H9 (cell line): ENCODE results near the gene DGUOK. TPM values are rescaled to one million over a fixed set of nuclear protein-coding genes. Genes with fewer than 3 reads are reported as not detected.

Source experiments
- DNase-seq: peaks from one replicate; pipeline ENCODE4 v3.0.0-alpha.2; 2017
- H2AFZ ChIP-seq: one replicate; pipeline ENCODE4 v1.6.1; 2013; ENCODE audit warnings: mild to moderate bottlenecking, low read length, control low read depth, moderate library complexity
- H2AK5ac ChIP-seq: 2 replicates; pipeline ENCODE4 v1.6.1; 2013; ENCODE audit warnings: low read length, control low read depth, mixed read lengths; ENCODE audit not compliant: insufficient read length
- H2BK120ac ChIP-seq: one replicate; pipeline ENCODE4 v1.6.1; 2013; ENCODE audit warnings: low read depth, mild to moderate bottlenecking, low read length, control low read depth, inconsistent platforms; ENCODE audit not compliant: poor library complexity, severe bottlenecking
- H2BK12ac ChIP-seq: 2 replicates; pipeline ENCODE4 v1.6.1; 2013; ENCODE audit warnings: low read length, control low read depth, mixed read lengths, low read depth; ENCODE audit not compliant: insufficient read length
- H2BK15ac ChIP-seq: 2 replicates; pipeline ENCODE4 v1.6.1; 2013; ENCODE audit warnings: low read depth, low read length, control low read depth
- H2BK20ac ChIP-seq: one replicate; pipeline ENCODE4 v1.6.1; 2013; ENCODE audit warnings: low read depth, mild to moderate bottlenecking, low read length, control low read depth, inconsistent platforms; ENCODE audit not compliant: poor library complexity, severe bottlenecking
- H2BK5ac ChIP-seq: 2 replicates; pipeline ENCODE4 v1.6.1; 2013; ENCODE audit warnings: low read length, control low read depth, mixed read lengths; ENCODE audit not compliant: insufficient read length
- H3K14ac ChIP-seq: 2 replicates; pipeline ENCODE4 v1.6.1; 2013; ENCODE audit warnings: low read length, control low read depth; ENCODE audit not compliant: insufficient read depth
- H3K18ac ChIP-seq: 2 replicates; pipeline ENCODE4 v1.6.1; 2013; ENCODE audit warnings: low read depth, mild to moderate bottlenecking, mixed read lengths, low read length, control low read depth; ENCODE audit not compliant: insufficient read length
- H3K23ac ChIP-seq: 2 replicates; pipeline ENCODE4 v1.6.1; 2013; ENCODE audit warnings: low read length, control low read depth, mixed read lengths, low read depth; ENCODE audit not compliant: insufficient read length
- H3K23me2 ChIP-seq: 2 replicates; pipeline ENCODE4 v1.6.1; 2013; ENCODE audit warnings: low read depth, mild to moderate bottlenecking, mixed read lengths, low read length, control low read depth; ENCODE audit not compliant: insufficient read length, poor library complexity, severe bottlenecking
- H3K27ac ChIP-seq: 2 replicates; pipeline ENCODE4 v1.5.1; 2013; ENCODE audit warnings: low read length, control low read depth, mixed read lengths, low read depth; ENCODE audit not compliant: insufficient read length
- H3K27me3 ChIP-seq: 2 replicates; pipeline ENCODE4 v1.6.1; 2013; ENCODE audit warnings: low read length, control low read depth, inconsistent platforms; ENCODE audit not compliant: insufficient read depth
- H3K4ac ChIP-seq: 2 replicates; pipeline ENCODE4 v1.6.1; 2013; ENCODE audit warnings: low read depth, mild to moderate bottlenecking, control low read depth, inconsistent platforms, low read length, moderate library complexity
- H3K4me1 ChIP-seq: 2 replicates; pipeline ENCODE4 v1.6.1; 2013; ENCODE audit warnings: low read length, control low read depth, inconsistent platforms; ENCODE audit not compliant: insufficient read depth
- H3K4me2 ChIP-seq: 2 replicates; pipeline ENCODE4 v1.6.1; 2013; ENCODE audit warnings: low read length, control low read depth, mixed read lengths; ENCODE audit not compliant: insufficient read length, insufficient read depth
- H3K56ac ChIP-seq: 2 replicates; pipeline ENCODE4 v1.6.1; 2013; ENCODE audit warnings: low read depth, mild to moderate bottlenecking, mixed read lengths, low read length, control low read depth; ENCODE audit not compliant: insufficient read length
- H3K79me1 ChIP-seq: 2 replicates; pipeline ENCODE4 v1.6.1; 2013; ENCODE audit warnings: low read depth, mild to moderate bottlenecking, moderate library complexity, low read length, control low read depth, inconsistent platforms; ENCODE audit not compliant: insufficient read depth, poor library complexity, severe bottlenecking
- H3K79me2 ChIP-seq: 2 replicates; pipeline ENCODE4 v1.6.1; 2013; ENCODE audit warnings: low read length, control low read depth, inconsistent platforms; ENCODE audit not compliant: insufficient read depth
- H3K9ac ChIP-seq: 2 replicates; pipeline ENCODE4 v1.6.1; 2013; ENCODE audit warnings: low read length, control low read depth, mixed read lengths; ENCODE audit not compliant: insufficient read length; ENCODE audit errors: extremely low read depth
- H3K9me3 ChIP-seq: one replicate; pipeline ENCODE4 v1.6.1; 2013; ENCODE audit warnings: low read depth, low read length, inconsistent platforms; ENCODE audit not compliant: control insufficient read depth
- H3T11ph ChIP-seq: one replicate; pipeline ENCODE4 v1.6.1; 2013; ENCODE audit warnings: mild to moderate bottlenecking, low read length, control low read depth, inconsistent platforms
- H4K20me1 ChIP-seq: one replicate; pipeline ENCODE4 v1.6.1; 2013; ENCODE audit not compliant: control insufficient read depth, insufficient read length, insufficient read depth
- H4K5ac ChIP-seq: 2 replicates; pipeline ENCODE4 v1.6.1; 2013; ENCODE audit warnings: low read depth, mild to moderate bottlenecking, mixed read lengths, low read length, control low read depth; ENCODE audit not compliant: insufficient read length
- H4K8ac ChIP-seq: replicated peaks from 2 replicates; pipeline ENCODE4 v1.6.1; 2013; ENCODE audit warnings: low read length, control low read depth, mixed read lengths, low read depth; ENCODE audit not compliant: insufficient read length
- H4K91ac ChIP-seq: 2 replicates; pipeline ENCODE4 v1.6.1; 2013; ENCODE audit warnings: low read depth, mild to moderate bottlenecking, moderate library complexity, mixed read lengths, low read length, control low read depth; ENCODE audit not compliant: insufficient read length
- H3K27ac Mint-ChIP-seq, 3 experiments: 2 replicates in 2 of 3; 3 replicates in 1 of 3; pipeline ENCODE4 v1.8.0; 2020 to 2021; ENCODE audit warnings: mixed read lengths in 3 of 3, mild to moderate bottlenecking in 1 of 3, moderate library complexity in 1 of 3
- H3K27me3 Mint-ChIP-seq: 2 replicates; pipeline ENCODE4 v1.8.0; 2021; ENCODE audit warnings: low read depth, mild to moderate bottlenecking, moderate library complexity, mixed read lengths
- H3K36me3 Mint-ChIP-seq, 3 experiments: 2 replicates in 2 of 3; 3 replicates in 1 of 3; pipeline ENCODE4 v1.8.0; 2020 to 2021; ENCODE audit warnings: low read depth in 3 of 3, mixed read lengths in 3 of 3; ENCODE audit not compliant: insufficient read depth in 1 of 3
- H3K4me1 Mint-ChIP-seq, 2 experiments: 2 replicates each; pipeline ENCODE4 v1.8.0; 2020; ENCODE audit warnings: mixed read lengths in 2 of 2
- H3K4me3 Mint-ChIP-seq, 2 experiments: 2 replicates in 1 of 2; 3 replicates in 1 of 2; pipeline ENCODE4 v1.8.0; 2020 to 2021; ENCODE audit warnings: mild to moderate bottlenecking in 2 of 2, mixed read lengths in 2 of 2, moderate library complexity in 1 of 2
- H3K9me3 Mint-ChIP-seq, 2 experiments: 2 replicates in 1 of 2; 3 replicates in 1 of 2; pipeline ENCODE4 v1.8.0; 2020; ENCODE audit warnings: mild to moderate bottlenecking in 2 of 2, mixed read lengths in 2 of 2, moderate library complexity in 1 of 2
- CTCF ChIP-seq: fragments of 200-600 bp; sonication (generic); conservative IDR thresholded peaks from 3 replicates; pipeline ENCODE4 v1.8.0; 2021; ENCODE audit warnings: antibody characterized with exemption, mild to moderate bottlenecking
- WGBS: extraction: QIAGEN DNeasy Blood & Tissue Kit; methylation state at CpG from one replicate; pipeline ENCODE4 v1.1.7; 2013; ENCODE audit warnings: missing lambda C conversion rate, low lambda C conversion rate, mixed read lengths; ENCODE audit not compliant: insufficient read length; ENCODE audit errors: extremely low coverage; 5-methylcytosine and 5-hydroxymethylcytosine counted together
- total RNA-seq: library from RNA; stranded (reverse); gene quantifications from 2 replicates; pipeline ENCODE4 v1.2.1, GENCODE V29; 2021

The DGUOK gene
- total RNA-seq, 1 experiment from 2014 or later: 98.5 TPM

- no peak overlapping the region for H2AK5ac ChIP-seq
- no peak overlapping the region for H3K18ac ChIP-seq
- no peak overlapping the region for H3K9ac ChIP-seq
- no peaks in the 10 kb centered on the region; the same call in 1 of the 2 replicates for H3K27me3 ChIP-seq
- H2BK12ac ChIP-seq: no peak overlapping the region
- peak; percentile 48 for DNase-seq
- H3K27ac ChIP-seq: no peak overlapping the region
- H3K27me3 Mint-ChIP-seq: peaks cover 18% of the 10 kb centered on the region
- H4K8ac ChIP-seq: no peak overlapping the region
- H2AFZ ChIP-seq: no peak overlapping the region
- H3K4me2 ChIP-seq: peak overlapping the region; percentile 37
- H3K4ac ChIP-seq: no peak overlapping the region
- H3K23me2 ChIP-seq: no peaks in the 10 kb centered on the region
- peak overlapping the region; percentile 90 to 94 (median 93); a peak in 5 of 7 replicates for H3K27ac Mint-ChIP-seq
- no CpG with 5 or more reads among the region's 16 CpGs for WGBS
- no peak overlapping the region for H4K91ac ChIP-seq
- no peak for TF ChIP-seq CTCF
- no peaks in the 10 kb centered on the region for H3K79me1 ChIP-seq
- H4K5ac ChIP-seq: no peak overlapping the region
- H3K4me3 Mint-ChIP-seq: peak overlapping the region; percentile 84 to 95
- H3K9me3 Mint-ChIP-seq: no peaks in the 10 kb centered on the region; a peak in 1 of 5 replicates
- H3K4me1 ChIP-seq: peaks cover 4% of the 10 kb centered on the region; the same call in 1 of the 2 replicates
- no peak overlapping the region for H3K14ac ChIP-seq
- peaks cover 5% of the 10 kb centered on the region; the same call in 1 of the 2 replicates for H3K79me2 ChIP-seq
- H2BK120ac ChIP-seq: no peak overlapping the region
- peaks cover 82 to 84% of the 10 kb centered on the region in 2 experiments for H3K4me1 Mint-ChIP-seq
- H3K9me3 ChIP-seq: no peaks in the 10 kb centered on the region
- H2BK15ac ChIP-seq: no peak overlapping the region
- peaks cover 1 to 13% (median 7%) of the 10 kb centered on the region in 3 experiments; a peak in 5 of 7 replicates for H3K36me3 Mint-ChIP-seq
- no peak overlapping the region for H2BK20ac ChIP-seq
- H4K20me1 ChIP-seq: no peaks in the 10 kb centered on the region
- no peak overlapping the region for H3T11ph ChIP-seq
- H3K56ac ChIP-seq: no peak overlapping the region
- no peak overlapping the region for H3K23ac ChIP-seq
- H2BK5ac ChIP-seq: no peak overlapping the region
These were observed 77.0 kb downstream of the DGUOK start for GRCh38 chr2:74003494-74004211.
